MCF 10A (cell line): ENCODE measurements around the gene EMILIN1. TPM values are rescaled to one million over a fixed set of nuclear protein-coding genes. Genes with fewer than 3 reads are reported as not detected.
A peak's percentile ranks its signal among the peaks of the same experiment; 100 is the strongest.

Experiments used
- BruUV-seq: library from RNA; stranded (reverse); fragments of 400-500 nt; replicated peaks from 2 replicates; lab custom pipeline; 2021; lab: Mats Ljungman, UMichigan
- CTCF ChIA-PET: fragments of 300-600 bp; sonication (Branson Sonifier 250); formaldehyde crosslinking; extraction: SDS; loops from one replicate; lab custom pipeline; 2021; ENCODE audit warnings: antibody characterized with exemption, inconsistent platforms; lab: Yijun Ruan, JAX
- POLR2A ChIA-PET: fragments of 300-600, 350-650 bp; sonication (Branson Sonifier 250); formaldehyde crosslinking; extraction: SDS; loops from one replicate; lab custom pipeline; 2020; ENCODE audit warnings: antibody characterized with exemption, inconsistent platforms; lab: Yijun Ruan, JAX
- DNase-seq: peaks from one replicate; pipeline ENCODE4 v3.0.0-alpha.2; 2018; ENCODE audit not compliant: unreplicated experiment
- H3K27ac Mint-ChIP-seq: one replicate; pipeline ENCODE4 v1.8.0; 2022; ENCODE audit warnings: mild to moderate bottlenecking, low read depth, mixed read lengths; ENCODE audit not compliant: unreplicated experiment
- H3K27me3 Mint-ChIP-seq: one replicate; pipeline ENCODE4 v1.8.0; 2022; ENCODE audit warnings: mixed read lengths; ENCODE audit not compliant: insufficient read depth, unreplicated experiment
- H3K36me3 Mint-ChIP-seq: one replicate; pipeline ENCODE4 v1.8.0; 2022; ENCODE audit warnings: mild to moderate bottlenecking, moderate library complexity, mixed read lengths; ENCODE audit not compliant: insufficient read depth, unreplicated experiment
- H3K4me1 Mint-ChIP-seq: one replicate; pipeline ENCODE4 v1.8.0; 2022; ENCODE audit warnings: mixed read lengths; ENCODE audit not compliant: insufficient read depth, unreplicated experiment
- H3K4me3 Mint-ChIP-seq: one replicate; pipeline ENCODE4 v1.8.0; 2022; ENCODE audit warnings: mild to moderate bottlenecking, moderate library complexity, mixed read lengths; ENCODE audit not compliant: unreplicated experiment
- H3K9me3 Mint-ChIP-seq: one replicate; pipeline ENCODE4 v1.8.0; 2022; ENCODE audit warnings: mixed read lengths; ENCODE audit not compliant: unreplicated experiment
- intact Hi-C: fragments of 100-400 bp; cut with micrococcal nuclease; formaldehyde crosslinking; loops from 2 replicates; pipeline ENCODE4 v1.14.1; 2022
- total RNA-seq: library from RNA; stranded (reverse); gene quantifications from 2 replicates; pipeline ENCODE4 v1.2.3, GENCODE V29; 2022
- TF ChIP-seq, protein P1 (sequence below): fragments of 200-600 bp; IDR thresholded peaks from one replicate; pipeline ENCODE4 v1.8.0; 2022; ENCODE audit warnings: antibody characterized with exemption, mild to moderate bottlenecking; ENCODE audit not compliant: unreplicated experiment

The EMILIN1 gene
- total RNA-seq, 1 experiment from 2014 or later = 0.21 TPM

DNA sequence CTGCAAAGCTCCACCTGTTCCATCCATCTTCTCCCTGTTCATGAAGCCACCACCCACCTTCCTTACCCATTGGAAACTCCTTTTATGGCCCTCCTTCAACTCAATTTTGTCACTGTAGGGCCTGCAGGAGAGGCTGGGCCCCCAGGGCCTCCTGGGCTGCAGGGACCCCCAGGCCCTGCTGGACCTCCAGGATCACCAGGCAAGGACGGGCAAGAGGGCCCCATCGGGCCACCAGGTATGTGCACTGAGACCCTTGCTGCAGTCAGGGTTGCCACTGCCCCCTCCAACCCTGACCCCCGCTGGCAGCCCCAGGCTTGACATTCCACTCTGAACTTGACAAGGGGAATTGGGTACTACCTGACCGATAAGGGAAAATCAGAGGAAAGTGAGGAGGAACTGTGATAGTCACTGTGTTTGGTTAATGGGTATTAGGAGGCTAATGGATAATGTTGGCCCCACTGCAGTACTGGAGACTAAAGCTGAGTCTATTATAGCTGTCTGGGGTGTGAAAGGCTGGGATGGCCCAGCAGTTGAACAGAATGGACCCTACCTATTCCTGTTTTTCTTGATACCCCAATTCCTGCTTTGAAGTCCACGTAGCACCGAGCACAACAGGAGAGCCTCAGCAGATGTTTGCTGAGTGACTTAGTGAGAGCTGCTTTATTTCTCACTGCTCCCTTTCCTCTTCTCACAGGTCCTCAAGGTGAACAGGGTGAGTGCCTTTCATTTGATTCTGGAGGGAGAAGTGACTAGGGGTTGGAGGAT is 6.1 kb downstream of the EMILIN1 start:
- no peak for DNase-seq
- ChIA-PET CTCF (interaction anchor here (0.5 to 2.0 kb wide), 13 partner anchors 9 to 239 kb away, joined by 3 to 10 read pairs (median 3); no protein-coding TSS in a partner anchor), POLR2A (interaction anchor here (1.3 to 3.3 kb wide), 6 partner anchors 10 to 209 kb away, joined by 4 to 12 read pairs (median 6); partner anchors contain the start of genes AGBL5 and OST4)
- intact Hi-C loops = loop anchor here (1.0 kb wide), 1 partner anchor 123 kb away; no protein-coding TSS in a partner anchor
- no TSS peak for BruUV-seq
- no peaks in the 10 kb centered on the region for H3K9me3 Mint-ChIP-seq
- TF ChIP-seq, protein P1, sequence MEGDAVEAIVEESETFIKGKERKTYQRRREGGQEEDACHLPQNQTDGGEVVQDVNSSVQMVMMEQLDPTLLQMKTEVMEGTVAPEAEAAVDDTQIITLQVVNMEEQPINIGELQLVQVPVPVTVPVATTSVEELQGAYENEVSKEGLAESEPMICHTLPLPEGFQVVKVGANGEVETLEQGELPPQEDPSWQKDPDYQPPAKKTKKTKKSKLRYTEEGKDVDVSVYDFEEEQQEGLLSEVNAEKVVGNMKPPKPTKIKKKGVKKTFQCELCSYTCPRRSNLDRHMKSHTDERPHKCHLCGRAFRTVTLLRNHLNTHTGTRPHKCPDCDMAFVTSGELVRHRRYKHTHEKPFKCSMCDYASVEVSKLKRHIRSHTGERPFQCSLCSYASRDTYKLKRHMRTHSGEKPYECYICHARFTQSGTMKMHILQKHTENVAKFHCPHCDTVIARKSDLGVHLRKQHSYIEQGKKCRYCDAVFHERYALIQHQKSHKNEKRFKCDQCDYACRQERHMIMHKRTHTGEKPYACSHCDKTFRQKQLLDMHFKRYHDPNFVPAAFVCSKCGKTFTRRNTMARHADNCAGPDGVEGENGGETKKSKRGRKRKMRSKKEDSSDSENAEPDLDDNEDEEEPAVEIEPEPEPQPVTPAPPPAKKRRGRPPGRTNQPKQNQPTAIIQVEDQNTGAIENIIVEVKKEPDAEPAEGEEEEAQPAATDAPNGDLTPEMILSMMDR = no peak
- no peak overlapping the region for H3K27ac Mint-ChIP-seq
- H3K4me3 Mint-ChIP-seq = no peak overlapping the region
- no peaks in the 10 kb centered on the region for H3K27me3 Mint-ChIP-seq
- H3K4me1 Mint-ChIP-seq = peaks cover 11% of the 10 kb centered on the region
- H3K36me3 Mint-ChIP-seq = no peaks in the 10 kb centered on the region

DNA sequence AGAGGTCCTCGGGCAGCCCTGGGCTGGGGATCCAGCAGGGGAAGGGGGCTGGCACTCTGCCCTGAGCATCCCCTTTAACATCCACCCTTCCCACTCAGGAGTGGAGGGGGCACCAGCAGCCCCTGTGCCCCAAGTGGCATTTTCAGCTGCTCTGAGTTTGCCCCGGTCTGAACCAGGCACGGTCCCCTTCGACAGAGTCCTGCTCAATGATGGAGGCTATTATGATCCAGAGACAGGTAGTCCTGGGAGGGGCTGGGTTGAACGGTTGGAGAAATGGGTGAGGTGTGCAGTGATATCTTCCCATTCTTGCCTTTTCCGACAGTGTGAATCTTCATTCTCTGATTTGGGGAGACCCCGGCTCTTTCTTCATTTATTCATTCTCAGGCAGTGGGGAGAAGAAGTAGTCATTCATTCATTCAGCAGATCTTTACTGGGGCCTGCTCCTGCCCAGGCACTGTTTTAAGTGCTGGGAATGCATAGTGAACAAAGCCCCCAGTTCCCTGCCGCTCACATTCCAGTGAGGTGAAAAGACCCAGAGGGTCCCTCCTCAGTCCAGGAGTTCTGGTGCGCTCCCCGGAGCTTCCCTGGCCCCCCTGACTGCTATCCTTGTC is 6.8 kb downstream of the EMILIN1 start:
- Mint-ChIP-seq H3K9me3 (no peaks in the 10 kb centered on the region), H3K4me3 (peak overlapping the region; percentile 75), H3K27me3 (no peaks in the 10 kb centered on the region), H3K36me3 (no peaks in the 10 kb centered on the region), H3K27ac (no peak overlapping the region), H3K4me1 (peaks cover 11% of the 10 kb centered on the region)
- intact Hi-C loops = loop anchor here (1.0 kb wide), 1 partner anchor 124 kb away; no protein-coding TSS in a partner anchor
- no peak for DNase-seq
- TF ChIP-seq, protein P1 = no peak
- ChIA-PET CTCF (interaction anchor here (0.6 to 2.0 kb wide), 13 partner anchors 12 to 1189 kb away, joined by 3 to 10 read pairs (median 4); partner anchors contain the start of gene TMEM214), POLR2A (interaction anchor here (0.8 to 2.4 kb wide), 7 partner anchors 11 to 238 kb away, joined by 3 to 8 read pairs (median 4); partner anchors contain the start of genes AGBL5, MPV17 and OST4)
- TSS peak; percentile 16 for BruUV-seq

DNA sequence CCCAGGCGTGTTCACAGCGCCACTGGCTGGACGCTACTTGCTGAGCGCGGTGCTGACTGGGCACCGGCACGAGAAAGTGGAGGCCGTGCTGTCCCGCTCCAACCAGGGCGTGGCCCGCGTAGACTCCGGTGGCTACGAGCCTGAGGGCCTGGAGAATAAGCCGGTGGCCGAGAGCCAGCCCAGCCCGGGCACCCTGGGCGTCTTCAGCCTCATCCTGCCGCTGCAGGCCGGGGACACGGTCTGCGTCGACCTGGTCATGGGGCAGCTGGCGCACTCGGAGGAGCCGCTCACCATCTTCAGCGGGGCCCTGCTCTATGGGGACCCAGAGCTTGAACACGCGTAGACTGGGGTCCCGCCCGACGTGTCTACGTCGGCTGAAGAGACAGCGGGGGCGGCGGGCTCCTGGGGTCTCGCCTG is 7.3 kb downstream of the EMILIN1 start:
- Mint-ChIP-seq H3K36me3 (no peaks in the 10 kb centered on the region), H3K9me3 (no peaks in the 10 kb centered on the region), H3K27me3 (no peaks in the 10 kb centered on the region), H3K4me3 (peak overlapping the region; percentile 75), H3K27ac (no peak overlapping the region), H3K4me1 (peaks cover 10% of the 10 kb centered on the region)
- intact Hi-C loops = loop anchor here (1.0 to 2.0 kb wide), 2 partner anchors 35 to 124 kb away; partner anchors contain the start of gene AGBL5
- POLR2A ChIA-PET = interaction anchor here (0.8 to 2.4 kb wide), 7 partner anchors 11 to 237 kb away, joined by 3 to 8 read pairs (median 4); partner anchors contain the start of genes AGBL5, MPV17 and OST4
- CTCF ChIA-PET = interaction anchor here (0.6 to 2.0 kb wide), 10 partner anchors 12 to 1805 kb away, joined by 3 to 10 read pairs (median 4); partner anchors contain the start of gene TMEM214
- BruUV-seq = no TSS peak
- TF ChIP-seq, protein P1 = no peak
- DNase-seq = peak; percentile 72
